PC-3 (cell line): ENCODE data around the gene CHGA.

Experiments used
- CTCF ChIP-seq: fragments of 300-600 bp; sonication (generic); conservative IDR thresholded peaks from 2 replicates; pipeline ENCODE4 v1.5.1; 2017; ENCODE audit warnings: antibody characterized with exemption, low read depth, mild to moderate bottlenecking, low read length
- EZH2 ChIP-seq: fragments of 300-600 bp; sonication (generic); IDR thresholded peaks from one replicate; pipeline ENCODE4 v1.6.1; 2017; ENCODE audit warnings: antibody characterized with exemption, mild to moderate bottlenecking, low read length; ENCODE audit not compliant: unreplicated experiment
- EZH2phosphoT487 ChIP-seq: fragments of 300-600 bp; sonication (generic); IDR thresholded peaks from 2 replicates; pipeline ENCODE4 v1.6.1; 2018; ENCODE audit warnings: mild to moderate bottlenecking, antibody characterized with exemption, low read length, borderline replicate concordance

GRCh38 chr14:92984082-92984788, 61.3 kb downstream of the CHGA start:
- TF ChIP-seq EZH2: no peak
- TF ChIP-seq CTCF: no peak
- no peak for TF ChIP-seq EZH2phosphoT487
